HG03558 (cell line): ENCODE data around the gene WWC2.

Source experiments
- ATAC-seq: cut with Tn5 transposase; IDR thresholded peaks from one replicate; pipeline ENCODE4 v1.9.1; 2021; ENCODE audit warnings: moderate number of reproducible peaks; ENCODE audit not compliant: unreplicated experiment; ENCODE audit errors: extremely low read depth

WWC2 gene

GRCh38 chr4:183344523-183345255 is 245.6 kb downstream of the WWC2 start:
- ATAC-seq, result no peak

GRCh38 chr4:183345261-183345660 is 246.2 kb downstream of the WWC2 start:
- ATAC-seq, result no peak

- no peak for ATAC-seq
These were observed 248.1 kb downstream of the WWC2 start for GRCh38 chr4:183347146-183347545.

- no peak for ATAC-seq
These were observed 248.5 kb downstream of the WWC2 start for GRCh38 chr4:183347566-183347965.

GRCh38 chr4:183348136-183348535 is 249.1 kb downstream of the WWC2 start:
- ATAC-seq, result no peak

GRCh38 chr4:183348706-183349659 is 249.9 kb downstream of the WWC2 start:
- ATAC-seq, result no peak

GRCh38 chr4:183349673-183350072 is 250.6 kb downstream of the WWC2 start:
- ATAC-seq, result no peak

- ATAC-seq, result no peak
These were observed 251.4 kb downstream of the WWC2 start for GRCh38 chr4:183350317-183351071.

GRCh38 chr4:183352546-183352945 is 253.5 kb downstream of the WWC2 start:
- ATAC-seq, result no peak

- no peak for ATAC-seq
These were observed 254.5 kb downstream of the WWC2 start for GRCh38 chr4:183353557-183353956.

GRCh38 chr4:183354219-183354618 is 255.2 kb downstream of the WWC2 start:
- no peak for ATAC-seq

- no peak for ATAC-seq
These were observed 256.3 kb downstream of the WWC2 start for GRCh38 chr4:183355405-183355804.

GRCh38 chr4:183356173-183356830 is 257.2 kb downstream of the WWC2 start:
- no peak for ATAC-seq

- ATAC-seq, result no peak
These were observed 258.0 kb downstream of the WWC2 start for GRCh38 chr4:183356931-183357675.

- no peak for ATAC-seq
These were observed 259.2 kb downstream of the WWC2 start for GRCh38 chr4:183358215-183358755.

GRCh38 chr4:183360161-183360919 is 261.3 kb downstream of the WWC2 start:
- no peak for ATAC-seq

GRCh38 chr4:183362036-183362435 is 263.0 kb downstream of the WWC2 start:
- ATAC-seq, result no peak

GRCh38 chr4:183362916-183363542 is 264.0 kb downstream of the WWC2 start:
- ATAC-seq, result no peak
